Measurements from ENCODE around the gene BRSK2. TPM values are rescaled to one million over a fixed set of nuclear protein-coding genes. Genes with fewer than 3 reads are reported as not detected.
A peak's percentile ranks its signal among the peaks of the same experiment; 100 is the strongest.

BRSK2 gene
- total RNA-seq, 4 donors from 2014 or later: 1.4 to 8.6 (median 2.0) TPM

GRCh38 chr11:1499261-1499890 is 109.6 kb downstream of the BRSK2 start:
- WGBS, 2 donors (ENCODE audit: low coverage in 1 of 2): 84 to 93% methylated on average over 4 to 12 of the region's 28 CpGs
- Histone ChIP-seq H3K4me1 (peaks cover 0 to 75% (median 29%) of the 10 kb centered on the region in 3 donors), H3K27me3 (no peaks in the 10 kb centered on the region), H3K36me3 (peaks cover 0 to 12% of the 10 kb centered on the region in 2 donors), H3K9me3 (no peaks in the 10 kb centered on the region), H3K27ac (no peak overlapping the region), H3K4me3 (no peak overlapping the region)
- no peak for ATAC-seq
- TF ChIP-seq POLR2AphosphoS5 (IDR thresholded peaks at IDR 0.05): no peak
- no peak for TF ChIP-seq EP300 (IDR thresholded peaks at IDR 0.05)
- no peak for TF ChIP-seq CTCF (IDR thresholded peaks at IDR 0.05)
- TF ChIP-seq POLR2A (IDR thresholded peaks at IDR 0.05): no peak

GRCh38 chr11:1499899-1500298 is 110.2 kb downstream of the BRSK2 start:
- 66 to 88% methylated on average over 4 to 8 of the region's 14 CpGs for whole genome bisulfite sequencing, 2 donors (ENCODE audit: low coverage in 1 of 2)
- ATAC-seq: no peak
- peaks cover 0 to 80% (median 33%) of the 10 kb centered on the region in 3 donors for H3K4me1 ChIP-seq

GRCh38 chr11:1500466-1501420 is 111.0 kb downstream of the BRSK2 start:
- Histone ChIP-seq H3K36me3 (peaks cover 0 to 12% of the 10 kb centered on the region in 2 donors), H3K9me3 (no peaks in the 10 kb centered on the region), H3K27me3 (no peaks in the 10 kb centered on the region), H3K4me1 (peaks cover 0 to 89% (median 35%) of the 10 kb centered on the region in 3 donors), H3K4me3 (no peak overlapping the region), H3K27ac (peak overlapping the region in 1 of 4 donors; percentile 42)
- TF ChIP-seq CTCF (IDR thresholded peaks at IDR 0.05) (no peak), POLR2AphosphoS5 (IDR thresholded peaks at IDR 0.05) (no peak), EP300 (IDR thresholded peaks at IDR 0.05) (no peak)
- 89 to 97% methylated on average over 8 to 12 of the region's 28 CpGs for WGBS, 2 donors (ENCODE audit: low coverage in 1 of 2)
- ATAC-seq: no peak

More at GRCh38 chr11:1499899-1500298, 110.2 kb downstream of the BRSK2 start:
- H3K4me3 ChIP-seq: no peak overlapping the region
- no peaks in the 10 kb centered on the region for H3K27me3 ChIP-seq
- H3K27ac ChIP-seq: no peak overlapping the region
- peaks cover 0 to 12% of the 10 kb centered on the region in 2 donors for H3K36me3 ChIP-seq
- TF ChIP-seq POLR2AphosphoS5 (IDR thresholded peaks at IDR 0.05) (no peak), POLR2A (IDR thresholded peaks at IDR 0.05) (no peak), CTCF (IDR thresholded peaks at IDR 0.05) (no peak), EP300 (IDR thresholded peaks at IDR 0.05) (no peak)
- no peaks in the 10 kb centered on the region for H3K9me3 ChIP-seq

GRCh38 chr11:1501421-1502167 is 111.9 kb downstream of the BRSK2 start:
- WGBS, 2 donors (ENCODE audit: low coverage in 1 of 2): 57 to 94% methylated on average over 9 of the region's 25 CpGs
- Histone ChIP-seq H3K36me3 (peaks cover 0 to 12% of the 10 kb centered on the region in 2 donors), H3K27me3 (no peaks in the 10 kb centered on the region), H3K9me3 (no peaks in the 10 kb centered on the region), H3K4me3 (no peak overlapping the region), H3K27ac (no peak overlapping the region), H3K4me1 (peaks cover 0 to 89% (median 40%) of the 10 kb centered on the region in 3 donors)
- no peak for ATAC-seq
- no peak for TF ChIP-seq POLR2A (IDR thresholded peaks at IDR 0.05)
- TF ChIP-seq EP300 (IDR thresholded peaks at IDR 0.05): no peak
- TF ChIP-seq CTCF (IDR thresholded peaks at IDR 0.05): no peak
- no peak for TF ChIP-seq POLR2AphosphoS5 (IDR thresholded peaks at IDR 0.05)

Data from gastroesophageal sphincter (tissue), 4 donors.